Measurements from ENCODE around the gene KHDC3L.

DNA sequence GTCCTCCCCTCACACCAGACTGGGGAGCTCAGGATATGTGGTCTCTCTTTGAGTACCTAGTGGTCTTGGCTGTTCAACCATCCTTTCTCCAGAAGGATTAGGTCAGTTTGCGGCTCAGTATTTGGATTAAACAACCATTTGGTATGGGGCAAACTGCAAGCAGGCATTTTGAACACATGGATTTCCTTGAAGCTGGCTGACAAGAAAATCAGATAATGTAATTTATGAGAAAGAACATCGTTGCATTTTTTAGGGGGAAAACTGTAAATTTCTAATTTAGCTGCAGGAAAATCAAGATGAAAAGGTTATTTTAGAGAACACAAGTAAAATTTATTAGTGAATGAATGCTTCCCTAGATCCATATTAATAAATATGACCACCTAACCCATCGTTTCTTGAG lies 33.7 kb upstream of the KHDC3L start:
- TF ChIP-seq POLR2AphosphoS5 (IDR thresholded peaks at IDR 0.05; ENCODE audit: low read depth, low read length) (no peak), POLR2A (IDR thresholded peaks at IDR 0.05; ENCODE audit: control extremely low read depth in 1 of 2, low read depth in 2 of 2, low read length in 2 of 2) (no peak), SUZ12 (IDR thresholded peaks at IDR 0.05; ENCODE audit: low read length) (no peak), TBP (IDR thresholded peaks at IDR 0.05; ENCODE audit: low read depth, low read length) (no peak), KDM5A (IDR thresholded peaks at IDR 0.05; ENCODE audit: low read length) (no peak), EP300 (IDR thresholded peaks at IDR 0.05; ENCODE audit: borderline replicate concordance in 1 of 2, low read depth in 2 of 2, low read length in 2 of 2) (no peak), CREB1 (IDR thresholded peaks at IDR 0.05) (no peak), ZNF274 (IDR thresholded peaks at IDR 0.05; ENCODE audit: borderline replicate concordance, extremely low read depth, low read length) (no peak), EZH2 (IDR thresholded peaks at IDR 0.05; ENCODE audit: low read depth, low read length, severe bottlenecking) (no peak)
- TF ChIP-seq, protein P1, sequence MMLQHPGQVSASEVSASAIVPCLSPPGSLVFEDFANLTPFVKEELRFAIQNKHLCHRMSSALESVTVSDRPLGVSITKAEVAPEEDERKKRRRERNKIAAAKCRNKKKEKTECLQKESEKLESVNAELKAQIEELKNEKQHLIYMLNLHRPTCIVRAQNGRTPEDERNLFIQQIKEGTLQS (IDR thresholded peaks at IDR 0.05; ENCODE audit: insufficient read depth, low read depth, low read length): no peak
- TF ChIP-seq, protein P2, sequence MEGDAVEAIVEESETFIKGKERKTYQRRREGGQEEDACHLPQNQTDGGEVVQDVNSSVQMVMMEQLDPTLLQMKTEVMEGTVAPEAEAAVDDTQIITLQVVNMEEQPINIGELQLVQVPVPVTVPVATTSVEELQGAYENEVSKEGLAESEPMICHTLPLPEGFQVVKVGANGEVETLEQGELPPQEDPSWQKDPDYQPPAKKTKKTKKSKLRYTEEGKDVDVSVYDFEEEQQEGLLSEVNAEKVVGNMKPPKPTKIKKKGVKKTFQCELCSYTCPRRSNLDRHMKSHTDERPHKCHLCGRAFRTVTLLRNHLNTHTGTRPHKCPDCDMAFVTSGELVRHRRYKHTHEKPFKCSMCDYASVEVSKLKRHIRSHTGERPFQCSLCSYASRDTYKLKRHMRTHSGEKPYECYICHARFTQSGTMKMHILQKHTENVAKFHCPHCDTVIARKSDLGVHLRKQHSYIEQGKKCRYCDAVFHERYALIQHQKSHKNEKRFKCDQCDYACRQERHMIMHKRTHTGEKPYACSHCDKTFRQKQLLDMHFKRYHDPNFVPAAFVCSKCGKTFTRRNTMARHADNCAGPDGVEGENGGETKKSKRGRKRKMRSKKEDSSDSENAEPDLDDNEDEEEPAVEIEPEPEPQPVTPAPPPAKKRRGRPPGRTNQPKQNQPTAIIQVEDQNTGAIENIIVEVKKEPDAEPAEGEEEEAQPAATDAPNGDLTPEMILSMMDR (IDR thresholded peaks at IDR 0.05; ENCODE audit: control extremely low read depth in 1 of 3, insufficient read depth in 1 of 3, low read depth in 1 of 3, low read length in 3 of 3): no peak

All from H1 (cell line).